Progenitor cell of endocrine pancreas (in vitro differentiated cells): ENCODE results near the gene FADS3. TPM values are rescaled to one million over a fixed set of nuclear protein-coding genes. Genes with fewer than 3 reads are reported as not detected.
"Not testable (repeated sequence)": the region's sequence is repeated elsewhere in the genome, so short reads cannot be mapped to it uniquely, and the experiment has no call there.

Experiments
- DNase-seq: peaks from one replicate; pipeline ENCODE4 v3.0.0; 2021; ENCODE audit warnings: low spot score; ENCODE audit not compliant: unreplicated experiment
- H3K27ac Mint-ChIP-seq: 2 replicates; pipeline ENCODE4 v1.8.0; 2021; ENCODE audit warnings: mild to moderate bottlenecking, moderate library complexity, mixed read lengths
- H3K27me3 Mint-ChIP-seq: 2 replicates; pipeline ENCODE4 v1.8.0; 2021; ENCODE audit warnings: mixed read lengths
- H3K36me3 Mint-ChIP-seq: 2 replicates; pipeline ENCODE4 v1.8.0; 2022; ENCODE audit warnings: mixed read lengths; ENCODE audit not compliant: insufficient read depth
- H3K4me1 Mint-ChIP-seq: 2 replicates; pipeline ENCODE4 v1.8.0; 2021; ENCODE audit warnings: low read depth, mixed read lengths
- H3K4me3 Mint-ChIP-seq: 2 replicates; pipeline ENCODE4 v1.8.0; 2021; ENCODE audit warnings: low read depth, mild to moderate bottlenecking, moderate library complexity, mixed read lengths
- H3K9me3 Mint-ChIP-seq: 2 replicates; pipeline ENCODE4 v1.8.0; 2021; ENCODE audit warnings: low read depth, mixed read lengths
- CTCF ChIP-seq: fragments of 200-600 bp; sonication (generic); IDR thresholded peaks from one replicate; pipeline ENCODE4 v1.5.0; 2021; ENCODE audit warnings: antibody characterized with exemption, mild to moderate bottlenecking; ENCODE audit not compliant: unreplicated experiment
- total RNA-seq: library from RNA; stranded (reverse); gene quantifications from 2 replicates; pipeline ENCODE4 v1.2.1, GENCODE V29; 2021

The FADS3 gene
- total RNA-seq, 1 donor from 2014 or later: 21.2 TPM

- Mint-ChIP-seq H3K4me1 (no peaks in the 10 kb centered on the region), H3K9me3 (no peaks in the 10 kb centered on the region), H3K36me3 (peaks cover 2% of the 10 kb centered on the region), H3K27me3 (peaks cover 7% of the 10 kb centered on the region), H3K27ac (no peak overlapping the region), H3K4me3 (no peak overlapping the region)
- TF ChIP-seq CTCF: no peak
- no peak for DNase-seq
These were observed 8.5 kb downstream of the FADS3 start for GRCh38 chr11:61882879-61883278.

- H3K4me3 Mint-ChIP-seq, H3K9me3 Mint-ChIP-seq, H3K4me1 Mint-ChIP-seq, DNase-seq, H3K27me3 Mint-ChIP-seq, H3K27ac Mint-ChIP-seq, H3K36me3 Mint-ChIP-seq: not testable (repeated sequence)
These were observed 9.1 kb downstream of the FADS3 start for GRCh38 chr11:61882267-61882666.

DNA sequence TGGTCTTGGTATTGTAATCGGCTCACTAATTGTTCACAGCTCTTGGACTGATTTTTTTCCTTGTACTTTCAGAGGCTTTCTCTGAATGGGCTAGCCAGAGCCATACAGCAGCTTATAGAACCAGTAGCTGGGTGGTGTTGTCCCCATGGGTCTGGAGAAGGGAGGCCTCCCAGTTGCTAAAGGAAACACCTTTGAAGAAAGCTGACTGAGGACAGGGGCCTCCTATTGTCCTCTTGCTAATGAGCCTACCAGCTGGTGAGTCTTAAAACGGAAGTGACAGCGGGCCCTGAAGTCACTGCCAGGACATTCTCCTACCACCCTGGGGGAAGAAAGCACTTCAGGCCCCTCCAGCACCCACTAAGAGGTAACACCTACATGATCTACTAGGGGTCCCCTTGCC is 9.9 kb downstream of the FADS3 start:
- TF ChIP-seq CTCF: no peak
- no peaks in the 10 kb centered on the region for H3K36me3 Mint-ChIP-seq
- H3K4me3 Mint-ChIP-seq: no peak overlapping the region
- DNase-seq: no peak
- peaks cover 3% of the 10 kb centered on the region for H3K27me3 Mint-ChIP-seq
- H3K4me1 Mint-ChIP-seq: no peaks in the 10 kb centered on the region
- H3K27ac Mint-ChIP-seq: no peak overlapping the region
- H3K9me3 Mint-ChIP-seq: no peaks in the 10 kb centered on the region

GRCh38 chr11:61880454-61880853 is 10.9 kb downstream of the FADS3 start:
- Mint-ChIP-seq H3K36me3 (no peaks in the 10 kb centered on the region), H3K27me3 (peaks cover 3% of the 10 kb centered on the region), H3K4me1 (no peaks in the 10 kb centered on the region), H3K27ac (no peak overlapping the region), H3K9me3 (no peaks in the 10 kb centered on the region), H3K4me3 (no peak overlapping the region)
- no peak for TF ChIP-seq CTCF
- no peak for DNase-seq

- TF ChIP-seq CTCF: no peak
- Mint-ChIP-seq H3K4me1 (no peaks in the 10 kb centered on the region), H3K4me3 (no peak overlapping the region), H3K27ac (no peak overlapping the region), H3K27me3 (peaks cover 3% of the 10 kb centered on the region), H3K9me3 (no peaks in the 10 kb centered on the region), H3K36me3 (no peaks in the 10 kb centered on the region)
- DNase-seq: no peak
These were observed 11.3 kb downstream of the FADS3 start for GRCh38 chr11:61880031-61880430.

DNA sequence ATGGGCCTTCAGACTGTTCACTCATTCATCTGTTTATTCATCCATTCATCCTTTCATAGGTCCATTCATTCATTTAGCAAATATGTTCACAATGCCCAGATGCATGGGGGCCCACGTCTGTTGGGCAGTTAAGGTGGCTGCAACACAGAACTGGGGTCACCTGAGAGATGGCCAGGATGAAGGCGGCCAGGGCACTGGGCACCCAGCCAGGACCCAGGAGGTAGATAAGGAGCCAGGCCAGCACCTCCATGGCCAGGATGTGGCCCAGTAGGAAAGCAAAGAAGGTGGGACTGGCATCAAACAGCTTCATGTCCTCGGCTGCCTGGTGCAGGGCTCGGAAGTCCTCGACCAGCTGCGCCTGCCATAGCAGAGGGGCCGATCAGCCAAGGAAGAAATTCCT is 12.2 kb downstream of the FADS3 start:
- Mint-ChIP-seq H3K4me1 (no peaks in the 10 kb centered on the region), H3K27me3 (peaks cover 3% of the 10 kb centered on the region), H3K27ac (no peak overlapping the region), H3K36me3 (no peaks in the 10 kb centered on the region), H3K9me3 (no peaks in the 10 kb centered on the region), H3K4me3 (no peak overlapping the region)
- TF ChIP-seq CTCF: no peak
- DNase-seq: no peak
